ENCODE data around the gene METTL5. TPM values are rescaled to one million over a fixed set of nuclear protein-coding genes. Genes with fewer than 3 reads are reported as not detected.

Gene METTL5
- total and polyA plus RNA-seq, 9 of the 15 experiments (the other 6 are each of a cell fraction or from before 2014, with no cell fraction given) = 149 to 471 (median 224) TPM

DNA sequence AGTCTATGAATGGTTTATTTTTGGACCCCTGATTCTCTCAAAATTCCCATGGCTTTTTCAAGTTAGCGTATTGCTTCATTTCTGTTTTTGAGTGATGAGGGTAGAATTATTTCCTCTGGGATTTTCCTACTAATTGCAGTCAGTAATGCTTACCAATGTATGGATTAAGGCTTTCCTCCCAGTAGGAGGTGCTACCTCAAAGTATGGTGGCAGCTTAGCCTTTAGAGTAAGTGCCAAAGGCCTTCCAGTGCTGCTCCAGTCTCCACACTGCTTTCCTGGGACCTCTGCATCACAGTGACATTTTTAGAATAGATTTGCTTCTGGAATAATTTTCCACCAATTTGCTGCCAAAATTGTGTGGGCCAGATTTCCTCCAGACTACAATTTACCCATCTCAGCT, 42.2 kb downstream of the METTL5 start:
- peak; percentile 72 for ATAC-seq
- POLR2A ChIA-PET = interaction anchor here (0.6 to 0.8 kb wide), 2 partner anchors 12 to 36 kb away, joined by 3 to 4 read pairs; no protein-coding TSS in a partner anchor

More for the DNA sequence above, 42.2 kb downstream of the METTL5 start:
- H3K27me3 ChIP-seq (ENCODE audit: control insufficient read depth in 2 of 2, insufficient read depth in 2 of 2, low read length in 2 of 2) = no peaks in the 10 kb centered on the region
- no TSS peak for BruUV-seq (replicated peaks)
- no peaks in the 10 kb centered on the region for H3K36me3 ChIP-seq (ENCODE audit: control insufficient read depth, insufficient read depth, low read length)
- FAIRE-seq = no peak
- no peaks in the 10 kb centered on the region for H3K79me2 ChIP-seq (ENCODE audit: control insufficient read depth, insufficient read depth, low read length)
- no peaks in the 10 kb centered on the region for H3K9me1 ChIP-seq (ENCODE audit: control insufficient read depth, insufficient read depth, low read length)
- H3K4me2 ChIP-seq (ENCODE audit: insufficient read depth, low read length) = no peak overlapping the region
- H3K27ac ChIP-seq (ENCODE audit: extremely low read depth, low read depth, low read length) = no peak overlapping the region
- H3K9me3 ChIP-seq (replicated peaks; ENCODE audit: control insufficient read depth, insufficient read depth, low read depth, low read length) = no peaks in the 10 kb centered on the region
- H2AFZ ChIP-seq (ENCODE audit: low read depth, low read length) = no peak overlapping the region
- WGBS (ENCODE audit: insufficient coverage, low coverage, missing lambda C conversion rate) = 74% methylated on average over 1 of the region's 1 CpG
- no peak overlapping the region for H3K4me3 ChIP-seq
- TF ChIP-seq, protein P1, sequence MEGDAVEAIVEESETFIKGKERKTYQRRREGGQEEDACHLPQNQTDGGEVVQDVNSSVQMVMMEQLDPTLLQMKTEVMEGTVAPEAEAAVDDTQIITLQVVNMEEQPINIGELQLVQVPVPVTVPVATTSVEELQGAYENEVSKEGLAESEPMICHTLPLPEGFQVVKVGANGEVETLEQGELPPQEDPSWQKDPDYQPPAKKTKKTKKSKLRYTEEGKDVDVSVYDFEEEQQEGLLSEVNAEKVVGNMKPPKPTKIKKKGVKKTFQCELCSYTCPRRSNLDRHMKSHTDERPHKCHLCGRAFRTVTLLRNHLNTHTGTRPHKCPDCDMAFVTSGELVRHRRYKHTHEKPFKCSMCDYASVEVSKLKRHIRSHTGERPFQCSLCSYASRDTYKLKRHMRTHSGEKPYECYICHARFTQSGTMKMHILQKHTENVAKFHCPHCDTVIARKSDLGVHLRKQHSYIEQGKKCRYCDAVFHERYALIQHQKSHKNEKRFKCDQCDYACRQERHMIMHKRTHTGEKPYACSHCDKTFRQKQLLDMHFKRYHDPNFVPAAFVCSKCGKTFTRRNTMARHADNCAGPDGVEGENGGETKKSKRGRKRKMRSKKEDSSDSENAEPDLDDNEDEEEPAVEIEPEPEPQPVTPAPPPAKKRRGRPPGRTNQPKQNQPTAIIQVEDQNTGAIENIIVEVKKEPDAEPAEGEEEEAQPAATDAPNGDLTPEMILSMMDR (IDR thresholded peaks at IDR 0.05 in 2 of 3, conservative IDR thresholded peaks at IDR 0.05 in 1 of 3; ENCODE audit: insufficient read depth in 2 of 3, low read depth in 1 of 3, low read length in 3 of 3) = peak; percentile 18 to 36 (median 23); a peak in 1 of 6 replicates
- no peak for TF ChIP-seq GTF2E2 (tag; IDR thresholded peaks at IDR 0.05)
- H3K4me1 ChIP-seq (replicated peaks in 1 of 2; ENCODE audit: control insufficient read depth in 2 of 2, insufficient read depth in 2 of 2, low read length in 2 of 2) = no peaks in the 10 kb centered on the region
- no peaks in the 10 kb centered on the region for H4K20me1 ChIP-seq (replicated peaks; ENCODE audit: control insufficient read depth, insufficient read depth, low read length)
- intact Hi-C loops (cut with micrococcal nuclease) = no loop called here
- H3K9ac ChIP-seq (ENCODE audit: insufficient read depth in 1 of 2, low read depth in 2 of 2, low read length in 2 of 2) = no peak overlapping the region
- DNase-seq (ENCODE audit: extremely low read depth in 1 of 4, low spot score in 3 of 4) = no peak
- CTCF ChIA-PET (ENCODE audit: low intra/inter-chr PET ratio) = no interaction called here
- in situ Hi-C loops (cut with MboI) = no loop called here

All from K562 (cell line).